Measurements from ENCODE around the gene CFDP1. TPM values are rescaled to one million over a fixed set of nuclear protein-coding genes. Genes with fewer than 3 reads are reported as not detected.

The CFDP1 gene
- total and polyA plus RNA-seq, 2 donors (not counting 3 experiments of a cell fraction or from before 2014, with no cell fraction given), result 17.8 to 53.8 TPM

- DNase-seq (ENCODE audit: low read depth, low spot score), result no peak
- Histone ChIP-seq H3K9me3 (replicated peaks; ENCODE audit: control insufficient read depth, insufficient read depth, low read length) (no peaks in the 10 kb centered on the region), H3K4me1 (ENCODE audit: control insufficient read depth, extremely low read depth, insufficient read depth, low read length) (peaks cover 31% of the 10 kb centered on the region), H3K9me1 (replicated peaks; ENCODE audit: control insufficient read depth, extremely low read depth, insufficient read depth, low read length) (no peaks in the 10 kb centered on the region), H3K9ac (replicated peaks; ENCODE audit: extremely low read depth, insufficient read depth, low read length) (no peak overlapping the region), H3K4me2 (ENCODE audit: insufficient read depth, low read length) (no peak overlapping the region), H3K79me2 (ENCODE audit: control insufficient read depth, insufficient read depth, low read length) (no peaks in the 10 kb centered on the region), H4K20me1 (replicated peaks; ENCODE audit: control insufficient read depth, extremely low read depth, insufficient read depth, low read length) (no peaks in the 10 kb centered on the region), H3K27me3 (ENCODE audit: control insufficient read depth in 2 of 2, insufficient read depth in 2 of 2, low read length in 2 of 2) (no peaks in the 10 kb centered on the region), H3K4me3 (replicated peaks in 1 of 3; ENCODE audit: insufficient read depth in 1 of 3, low read depth in 1 of 3, low read length in 3 of 3) (no peak overlapping the region), H3K36me3 (ENCODE audit: control insufficient read depth in 2 of 2, extremely low read depth in 1 of 2, insufficient read depth in 2 of 2, low read length in 2 of 2) (no peaks in the 10 kb centered on the region), H2AFZ (ENCODE audit: low read depth, low read length) (no peak overlapping the region), H3K27ac (ENCODE audit: insufficient read depth, low read depth, low read length) (no peak overlapping the region)
- no peak for TF ChIP-seq JUN (IDR thresholded peaks at IDR 0.05; ENCODE audit: borderline replicate concordance, insufficient read depth, insufficient read length, low read depth)
- TF ChIP-seq, protein P1, sequence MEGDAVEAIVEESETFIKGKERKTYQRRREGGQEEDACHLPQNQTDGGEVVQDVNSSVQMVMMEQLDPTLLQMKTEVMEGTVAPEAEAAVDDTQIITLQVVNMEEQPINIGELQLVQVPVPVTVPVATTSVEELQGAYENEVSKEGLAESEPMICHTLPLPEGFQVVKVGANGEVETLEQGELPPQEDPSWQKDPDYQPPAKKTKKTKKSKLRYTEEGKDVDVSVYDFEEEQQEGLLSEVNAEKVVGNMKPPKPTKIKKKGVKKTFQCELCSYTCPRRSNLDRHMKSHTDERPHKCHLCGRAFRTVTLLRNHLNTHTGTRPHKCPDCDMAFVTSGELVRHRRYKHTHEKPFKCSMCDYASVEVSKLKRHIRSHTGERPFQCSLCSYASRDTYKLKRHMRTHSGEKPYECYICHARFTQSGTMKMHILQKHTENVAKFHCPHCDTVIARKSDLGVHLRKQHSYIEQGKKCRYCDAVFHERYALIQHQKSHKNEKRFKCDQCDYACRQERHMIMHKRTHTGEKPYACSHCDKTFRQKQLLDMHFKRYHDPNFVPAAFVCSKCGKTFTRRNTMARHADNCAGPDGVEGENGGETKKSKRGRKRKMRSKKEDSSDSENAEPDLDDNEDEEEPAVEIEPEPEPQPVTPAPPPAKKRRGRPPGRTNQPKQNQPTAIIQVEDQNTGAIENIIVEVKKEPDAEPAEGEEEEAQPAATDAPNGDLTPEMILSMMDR (IDR thresholded peaks at IDR 0.05; ENCODE audit: extremely low read depth in 1 of 2, insufficient read depth in 1 of 2, low read depth in 1 of 2, low read length in 2 of 2), result no peak
- ChIA-PET CTCF (interaction anchor here (1.0 to 1.9 kb wide), 2 partner anchors 18 to 81 kb away, joined by 3 to 4 read pairs; no protein-coding TSS in a partner anchor), POLR2A (no interaction called here)
- BruUV-seq (replicated peaks), result no TSS peak
- FAIRE-seq, result no peak
- dilution Hi-C loops (cut with MboI; ENCODE audit: extremely low pct_ligation_motif_present, low sequenced_read_pairs) (no loop called here), intact Hi-C loops (cut with micrococcal nuclease) (no loop called here)
Measured at GRCh38 chr16:75336521-75336920, 96.8 kb downstream of the CFDP1 start.

- FAIRE-seq (no peak), DNase-seq (ENCODE audit: low read depth, low spot score) (no peak)
- H3K4me1 ChIP-seq (ENCODE audit: control insufficient read depth, extremely low read depth, insufficient read depth, low read length), result peaks cover 7% of the 10 kb centered on the region
- TF ChIP-seq POLR2A (IDR thresholded peaks at IDR 0.05; ENCODE audit: low read depth, low read length) (no peak), JUN (IDR thresholded peaks at IDR 0.05; ENCODE audit: borderline replicate concordance, insufficient read depth, insufficient read length, low read depth) (no peak), POLR2AphosphoS5 (IDR thresholded peaks at IDR 0.05; ENCODE audit: insufficient read depth, low read depth, low read length) (no peak), GATA2 (IDR thresholded peaks at IDR 0.05; ENCODE audit: insufficient read depth, insufficient read length, low read depth, low read length) (no peak), FOS (IDR thresholded peaks at IDR 0.05; ENCODE audit: borderline replicate concordance, insufficient read depth, low read length) (no peak)
- TF ChIP-seq, protein P2, sequence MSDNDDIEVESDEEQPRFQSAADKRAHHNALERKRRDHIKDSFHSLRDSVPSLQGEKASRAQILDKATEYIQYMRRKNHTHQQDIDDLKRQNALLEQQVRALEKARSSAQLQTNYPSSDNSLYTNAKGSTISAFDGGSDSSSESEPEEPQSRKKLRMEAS (IDR thresholded peaks at IDR 0.05; ENCODE audit: insufficient read depth, insufficient read length), result no peak
- BruUV-seq (replicated peaks), result no TSS peak
- H3K36me3 ChIP-seq (ENCODE audit: control insufficient read depth in 2 of 2, extremely low read depth in 1 of 2, insufficient read depth in 2 of 2, low read length in 2 of 2), result no peaks in the 10 kb centered on the region
- POLR2A ChIA-PET, result no interaction called here
- no peaks in the 10 kb centered on the region for H3K9me1 ChIP-seq (replicated peaks; ENCODE audit: control insufficient read depth, extremely low read depth, insufficient read depth, low read length)
- intact Hi-C loops (cut with micrococcal nuclease) (no loop called here), dilution Hi-C loops (cut with MboI; ENCODE audit: extremely low pct_ligation_motif_present, low sequenced_read_pairs) (no loop called here)
- no peaks in the 10 kb centered on the region for H3K79me2 ChIP-seq (ENCODE audit: control insufficient read depth, insufficient read depth, low read length)
- H3K4me2 ChIP-seq (ENCODE audit: insufficient read depth, low read length), result no peak overlapping the region
- H3K9me3 ChIP-seq (replicated peaks; ENCODE audit: control insufficient read depth, insufficient read depth, low read length), result no peaks in the 10 kb centered on the region
- H4K20me1 ChIP-seq (replicated peaks; ENCODE audit: control insufficient read depth, extremely low read depth, insufficient read depth, low read length), result no peaks in the 10 kb centered on the region
- H3K27ac ChIP-seq (ENCODE audit: insufficient read depth, low read depth, low read length), result no peak overlapping the region
- no peaks in the 10 kb centered on the region for H3K27me3 ChIP-seq (ENCODE audit: control insufficient read depth in 2 of 2, insufficient read depth in 2 of 2, low read length in 2 of 2)
- CTCF ChIA-PET, result interaction anchor here (1.9 kb wide), 1 partner anchor 52 kb away, joined by 6 read pairs; no protein-coding TSS in a partner anchor
- no peak overlapping the region for H3K9ac ChIP-seq (replicated peaks; ENCODE audit: extremely low read depth, insufficient read depth, low read length)
- no peak overlapping the region for H3K4me3 ChIP-seq (replicated peaks in 1 of 3; ENCODE audit: insufficient read depth in 1 of 3, low read depth in 1 of 3, low read length in 3 of 3)
- no peak overlapping the region for H2AFZ ChIP-seq (ENCODE audit: low read depth, low read length)
Measured at GRCh38 chr16:75333721-75334163, 99.6 kb downstream of the CFDP1 start.
